ENCODE results near the gene GASK1B. TPM values are rescaled to one million over a fixed set of nuclear protein-coding genes. Genes with fewer than 3 reads are reported as not detected.

GASK1B gene
- polyA plus RNA-seq, 2 of the 4 experiments (the other 2 are of a cell fraction) = 2.7 to 2.9 TPM

DNA sequence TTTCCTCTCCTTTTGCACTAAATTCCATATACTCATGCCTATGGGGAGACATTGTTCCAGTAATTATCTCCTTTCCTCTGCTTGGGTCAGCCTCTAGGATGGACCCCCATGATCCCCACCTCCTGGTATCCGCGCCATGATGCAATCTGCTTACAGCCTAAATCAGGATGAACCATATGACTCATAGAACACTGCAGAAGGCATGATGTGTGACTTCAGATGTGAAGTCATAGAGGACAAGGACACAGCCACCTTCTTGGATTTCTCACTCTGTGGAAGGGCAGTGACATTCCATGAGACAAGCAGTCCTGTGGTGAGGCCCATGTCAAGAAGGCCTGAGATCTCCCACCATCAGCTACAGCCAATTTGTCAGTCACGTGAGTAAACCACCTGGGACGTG lies 28.5 kb upstream of the GASK1B start:
- Histone ChIP-seq H3K9me3 (no peaks in the 10 kb centered on the region), H3K4me1 (no peaks in the 10 kb centered on the region), H3K27ac (no peak overlapping the region), H3K4me2 (no peak overlapping the region), H3K4me3 (no peak overlapping the region)
- ATAC-seq = no peak
- 83% methylated on average over 4 of the region's 4 CpGs for WGBS (ENCODE audit: missing lambda C conversion rate)
- no peak for DNase-seq (ENCODE audit: low read depth in 1 of 2, low spot score in 1 of 2)
- no peak for FAIRE-seq
- TF ChIP-seq MAZ (IDR thresholded peaks at IDR 0.05; ENCODE audit: borderline replicate concordance, low read depth, low read length) (no peak), JUN (IDR thresholded peaks at IDR 0.05) (no peak), POLR2AphosphoS2 (conservative IDR thresholded peaks at IDR 0.05; ENCODE audit: low read length) (no peak), NPAS2 (CRISPR knock-in tag; IDR thresholded peaks at IDR 0.05; ENCODE audit: borderline replicate concordance) (no peak), HOXB5 (CRISPR knock-in tag; IDR thresholded peaks at IDR 0.05) (no peak)
- POLR2A ChIA-PET = no interaction called here
- CTCF ChIA-PET = interaction anchor here (1.0 kb wide), 1 partner anchor 9 kb away, joined by 3 read pairs; no protein-coding TSS in a partner anchor

DNA sequence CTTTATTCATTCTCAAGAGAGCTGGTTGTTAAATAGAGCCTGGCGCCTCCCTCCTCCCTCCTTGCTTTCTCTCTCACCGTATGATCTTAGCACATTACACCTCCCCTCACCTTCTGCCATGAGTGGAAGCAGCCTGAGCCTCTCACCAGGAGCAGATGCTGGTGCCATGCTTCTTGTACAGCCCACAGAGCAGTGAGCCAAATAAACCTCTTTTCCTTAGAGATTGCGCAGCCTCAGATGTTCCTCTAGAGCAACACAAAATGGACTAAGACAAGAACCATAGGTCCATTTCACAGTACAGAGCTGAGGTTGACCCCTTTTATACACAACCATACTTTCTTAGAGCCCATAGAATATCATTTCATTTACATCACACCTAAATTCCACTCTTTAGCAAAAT lies 27.4 kb upstream of the GASK1B start:
- WGBS (ENCODE audit: missing lambda C conversion rate) = 91% methylated on average over 3 of the region's 3 CpGs
- H3K4me2 ChIP-seq = no peak overlapping the region
- no peaks in the 10 kb centered on the region for H3K4me1 ChIP-seq
- TF ChIP-seq TFCP2L1 (CRISPR knock-in tag; IDR thresholded peaks at IDR 0.05) (no peak), SMC3 (IDR thresholded peaks at IDR 0.05) (no peak), JUNB (IDR thresholded peaks at IDR 0.05) (no peak), NR3C1 (IDR thresholded peaks at IDR 0.05) (no peak), GATA3 (IDR thresholded peaks at IDR 0.05; ENCODE audit: borderline replicate concordance) (no peak), KDM5A (IDR thresholded peaks at IDR 0.05) (no peak), CBX2 (IDR thresholded peaks at IDR 0.05; ENCODE audit: borderline replicate concordance, low read depth) (no peak), RARB (CRISPR knock-in tag; IDR thresholded peaks at IDR 0.05) (no peak), FOXS1 (CRISPR knock-in tag; IDR thresholded peaks at IDR 0.05) (no peak), RNF2 (IDR thresholded peaks at IDR 0.05; ENCODE audit: borderline replicate concordance, low read depth) (no peak), HOXA7 (CRISPR knock-in tag; IDR thresholded peaks at IDR 0.05) (no peak), CBX8 (IDR thresholded peaks at IDR 0.05) (no peak), NPAS2 (CRISPR knock-in tag; IDR thresholded peaks at IDR 0.05; ENCODE audit: borderline replicate concordance) (no peak), NFE2L2 (conservative IDR thresholded peaks at IDR 0.05; ENCODE audit: low read length) (no peak)
- TF ChIP-seq, protein P1, sequence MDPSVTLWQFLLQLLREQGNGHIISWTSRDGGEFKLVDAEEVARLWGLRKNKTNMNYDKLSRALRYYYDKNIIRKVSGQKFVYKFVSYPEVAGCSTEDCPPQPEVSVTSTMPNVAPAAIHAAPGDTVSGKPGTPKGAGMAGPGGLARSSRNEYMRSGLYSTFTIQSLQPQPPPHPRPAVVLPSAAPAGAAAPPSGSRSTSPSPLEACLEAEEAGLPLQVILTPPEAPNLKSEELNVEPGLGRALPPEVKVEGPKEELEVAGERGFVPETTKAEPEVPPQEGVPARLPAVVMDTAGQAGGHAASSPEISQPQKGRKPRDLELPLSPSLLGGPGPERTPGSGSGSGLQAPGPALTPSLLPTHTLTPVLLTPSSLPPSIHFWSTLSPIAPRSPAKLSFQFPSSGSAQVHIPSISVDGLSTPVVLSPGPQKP (IDR thresholded peaks at IDR 0.05; ENCODE audit: low read depth, low read length) = no peak
- TF ChIP-seq, protein P2, sequence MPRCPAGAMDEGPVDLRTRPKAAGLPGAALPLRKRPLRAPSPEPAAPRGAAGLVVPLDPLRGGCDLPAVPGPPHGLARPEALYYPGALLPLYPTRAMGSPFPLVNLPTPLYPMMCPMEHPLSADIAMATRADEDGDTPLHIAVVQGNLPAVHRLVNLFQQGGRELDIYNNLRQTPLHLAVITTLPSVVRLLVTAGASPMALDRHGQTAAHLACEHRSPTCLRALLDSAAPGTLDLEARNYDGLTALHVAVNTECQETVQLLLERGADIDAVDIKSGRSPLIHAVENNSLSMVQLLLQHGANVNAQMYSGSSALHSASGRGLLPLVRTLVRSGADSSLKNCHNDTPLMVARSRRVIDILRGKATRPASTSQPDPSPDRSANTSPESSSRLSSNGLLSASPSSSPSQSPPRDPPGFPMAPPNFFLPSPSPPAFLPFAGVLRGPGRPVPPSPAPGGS (IDR thresholded peaks at IDR 0.05) = no peak
- TF ChIP-seq, protein P3, sequence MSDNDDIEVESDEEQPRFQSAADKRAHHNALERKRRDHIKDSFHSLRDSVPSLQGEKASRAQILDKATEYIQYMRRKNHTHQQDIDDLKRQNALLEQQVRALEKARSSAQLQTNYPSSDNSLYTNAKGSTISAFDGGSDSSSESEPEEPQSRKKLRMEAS (IDR thresholded peaks at IDR 0.05) = no peak
- ChIA-PET CTCF (interaction anchor here (0.7 to 1.0 kb wide), 2 partner anchors 8 to 55 kb away, joined by 3 read pairs; no protein-coding TSS in a partner anchor), POLR2A (no interaction called here)
- no peak overlapping the region for H3K27ac ChIP-seq
- FAIRE-seq = no peak
- no peaks in the 10 kb centered on the region for H3K9me3 ChIP-seq
- no peak for ATAC-seq
- no peak for DNase-seq (ENCODE audit: low read depth in 1 of 2, low spot score in 1 of 2)
- H3K4me3 ChIP-seq = no peak overlapping the region

DNA sequence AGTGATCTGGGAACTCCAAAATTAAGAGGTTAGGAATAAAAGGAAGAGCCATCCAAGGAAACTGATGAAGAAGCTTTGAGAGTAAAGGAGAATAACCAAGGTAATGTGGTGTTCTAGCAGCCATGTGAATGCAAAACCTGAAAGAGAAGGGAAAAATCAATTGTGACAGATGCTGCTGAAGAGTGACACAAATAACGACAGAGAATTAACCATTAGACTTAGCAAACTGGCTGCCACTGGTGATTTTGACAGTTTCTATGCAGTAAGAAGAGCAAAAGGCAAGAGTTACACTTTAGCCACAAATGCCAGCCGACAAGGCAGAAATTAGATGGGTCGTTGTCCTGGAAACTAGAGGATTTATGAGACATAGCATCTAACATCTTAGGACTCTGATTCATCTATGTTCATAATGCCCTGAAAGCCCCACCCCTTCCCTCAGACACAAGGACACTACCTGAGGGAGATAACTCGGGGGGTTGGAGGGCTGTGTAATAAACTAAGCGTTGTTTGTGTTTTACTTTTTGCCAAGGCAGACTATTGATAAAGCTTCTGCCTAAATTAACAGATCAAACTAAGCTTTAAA lies 24.5 kb upstream of the GASK1B start:
- 32% methylated on average over 5 of the region's 5 CpGs for WGBS (ENCODE audit: missing lambda C conversion rate)
- POLR2A ChIA-PET = no interaction called here
- no peak for FAIRE-seq

More for the DNA sequence above, 24.5 kb upstream of the GASK1B start:
- no peak overlapping the region for H3K4me3 ChIP-seq
- H3K4me1 ChIP-seq = no peaks in the 10 kb centered on the region
- no peak for ATAC-seq
- no peaks in the 10 kb centered on the region for H3K9me3 ChIP-seq
- no peak overlapping the region for H3K4me2 ChIP-seq
- CTCF ChIA-PET = interaction anchor here (1.3 kb wide), 1 partner anchor 58 kb away, joined by 5 read pairs; no protein-coding TSS in a partner anchor
- no peak overlapping the region for H3K27ac ChIP-seq
- no peak for DNase-seq (ENCODE audit: low read depth in 1 of 2, low spot score in 1 of 2)
- no peak for TF ChIP-seq FOXS1 (CRISPR knock-in tag; IDR thresholded peaks at IDR 0.05)
- no peak for TF ChIP-seq KDM5A (IDR thresholded peaks at IDR 0.05)
- no peak for TF ChIP-seq HOXA7 (CRISPR knock-in tag; IDR thresholded peaks at IDR 0.05)
- TF ChIP-seq, protein P4, sequence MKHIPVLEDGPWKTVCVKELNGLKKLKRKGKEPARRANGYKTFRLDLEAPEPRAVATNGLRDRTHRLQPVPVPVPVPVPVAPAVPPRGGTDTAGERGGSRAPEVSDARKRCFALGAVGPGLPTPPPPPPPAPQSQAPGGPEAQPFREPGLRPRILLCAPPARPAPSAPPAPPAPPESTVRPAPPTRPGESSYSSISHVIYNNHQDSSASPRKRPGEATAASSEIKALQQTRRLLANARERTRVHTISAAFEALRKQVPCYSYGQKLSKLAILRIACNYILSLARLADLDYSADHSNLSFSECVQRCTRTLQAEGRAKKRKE (CRISPR knock-in tag; IDR thresholded peaks at IDR 0.05; ENCODE audit: low read depth) = no peak
